ENCODE results near the gene ANKMY1. TPM values are rescaled to one million over a fixed set of nuclear protein-coding genes. Genes with fewer than 3 reads are reported as not detected.

ANKMY1 gene
- total and polyA plus RNA-seq, 2 donors (not counting 1 experiment from before 2014, with no cell fraction given) = 51.7 to 72.1 TPM

- Histone ChIP-seq H2AFZ (ENCODE audit: insufficient read depth, low read depth, low read length, poor library complexity, severe bottlenecking) (no peak overlapping the region), H3K4me2 (replicated peaks; ENCODE audit: low read depth, low read length, poor library complexity, severe bottlenecking) (no peak overlapping the region), H3K27ac (ENCODE audit: low read length in 2 of 2) (no peak overlapping the region), H3K79me2 (ENCODE audit: control insufficient read depth, insufficient read depth, low read length) (no peaks in the 10 kb centered on the region), H3K4me1 (ENCODE audit: control insufficient read depth in 2 of 2, insufficient read depth in 2 of 2, low read length in 2 of 2) (no peaks in the 10 kb centered on the region), H3K27me3 (replicated peaks in 1 of 4; ENCODE audit: control extremely low read depth in 1 of 4, control insufficient read depth in 3 of 4, insufficient read depth in 4 of 4, low read length in 3 of 4) (no peaks in the 10 kb centered on the region), H3K9ac (ENCODE audit: low read length) (no peak overlapping the region), H3K9me3 (ENCODE audit: control extremely low read depth in 1 of 3, control insufficient read depth in 2 of 3, insufficient read depth in 1 of 3, low read length in 2 of 3) (peaks cover 2 to 44% (median 32%) of the 10 kb centered on the region in 3 donors), H3K36me3 (replicated peaks in 1 of 2; ENCODE audit: control extremely low read depth in 1 of 2, control insufficient read depth in 1 of 2, extremely low read depth in 1 of 2, insufficient read depth in 2 of 2, low read length in 1 of 2) (no peaks in the 10 kb centered on the region), H3K4me3 (ENCODE audit: control extremely low read depth in 1 of 5, extremely low read depth in 1 of 5, insufficient read depth in 1 of 5, low read depth in 2 of 5, low read length in 4 of 5) (no peak overlapping the region), H4K20me1 (ENCODE audit: control insufficient read depth, insufficient read depth, low read length, poor library complexity, severe bottlenecking) (no peaks in the 10 kb centered on the region)
- DNase-seq (no peak), ATAC-seq (ENCODE audit: low read depth) (no peak)
- no peak overlapping the region for H3K4me3 Mint-ChIP-seq
- 100% methylated on average over 2 of the region's 4 CpGs for WGBS (ENCODE audit: insufficient coverage)
- ChIA-PET CTCF (no interaction called here), POLR2A (no interaction called here)
- intact Hi-C loops (cut with micrococcal nuclease) = no loop called here
- H3K27me3 Mint-ChIP-seq = no peaks in the 10 kb centered on the region
- H3K27ac Mint-ChIP-seq = no peak overlapping the region
- peaks cover 9% of the 10 kb centered on the region for H3K9me3 Mint-ChIP-seq (ENCODE audit: insufficient read depth)
- H3K4me1 Mint-ChIP-seq = no peaks in the 10 kb centered on the region
- TF ChIP-seq CTCF (IDR thresholded peaks at IDR 0.05) (no peak), EZH2 (IDR thresholded peaks at IDR 0.05; ENCODE audit: borderline replicate concordance, insufficient read depth, low read depth, low read length, poor library complexity, severe bottlenecking) (no peak)
Observed at GRCh38 chr2:240473211-240473610, 84.6 kb downstream of the ANKMY1 start.

GRCh38 chr2:240472078-240472790 lies 85.6 kb downstream of the ANKMY1 start:
- DNase-seq = peak; percentile 1
- no peak overlapping the region for H3K27ac Mint-ChIP-seq
- intact Hi-C loops (cut with micrococcal nuclease) = no loop called here
- H3K4me1 ChIP-seq (ENCODE audit: control insufficient read depth in 2 of 2, insufficient read depth in 2 of 2, low read length in 2 of 2) = no peaks in the 10 kb centered on the region
- H3K27me3 ChIP-seq (replicated peaks in 1 of 4; ENCODE audit: control extremely low read depth in 1 of 4, control insufficient read depth in 3 of 4, insufficient read depth in 4 of 4, low read length in 3 of 4) = no peaks in the 10 kb centered on the region
- H3K36me3 ChIP-seq (replicated peaks in 1 of 2; ENCODE audit: control extremely low read depth in 1 of 2, control insufficient read depth in 1 of 2, extremely low read depth in 1 of 2, insufficient read depth in 2 of 2, low read length in 1 of 2) = no peaks in the 10 kb centered on the region
- ChIA-PET POLR2A (no interaction called here), CTCF (no interaction called here)
- H3K4me1 Mint-ChIP-seq = no peaks in the 10 kb centered on the region
- no peak overlapping the region for H3K4me2 ChIP-seq (replicated peaks; ENCODE audit: low read depth, low read length, poor library complexity, severe bottlenecking)
- H3K9me3 Mint-ChIP-seq (ENCODE audit: insufficient read depth) = peaks cover 9% of the 10 kb centered on the region
- H3K9ac ChIP-seq (ENCODE audit: low read length) = no peak overlapping the region
- no peak overlapping the region for H3K4me3 Mint-ChIP-seq
- H3K27me3 Mint-ChIP-seq = no peaks in the 10 kb centered on the region
- no peaks in the 10 kb centered on the region for H4K20me1 ChIP-seq (ENCODE audit: control insufficient read depth, insufficient read depth, low read length, poor library complexity, severe bottlenecking)
- H3K4me3 ChIP-seq (ENCODE audit: control extremely low read depth in 1 of 5, extremely low read depth in 1 of 5, insufficient read depth in 1 of 5, low read depth in 2 of 5, low read length in 4 of 5) = no peak overlapping the region
- peaks cover 2 to 36% (median 32%) of the 10 kb centered on the region in 3 donors for H3K9me3 ChIP-seq (ENCODE audit: control extremely low read depth in 1 of 3, control insufficient read depth in 2 of 3, insufficient read depth in 1 of 3, low read length in 2 of 3)
- H3K27ac ChIP-seq (ENCODE audit: low read length in 2 of 2) = no peak overlapping the region
- no peak for ATAC-seq (ENCODE audit: low read depth)
- TF ChIP-seq EZH2 (IDR thresholded peaks at IDR 0.05; ENCODE audit: borderline replicate concordance, insufficient read depth, low read depth, low read length, poor library complexity, severe bottlenecking) (no peak), CTCF (IDR thresholded peaks at IDR 0.05) (no peak)
- no peak overlapping the region for H2AFZ ChIP-seq (ENCODE audit: insufficient read depth, low read depth, low read length, poor library complexity, severe bottlenecking)
- no peaks in the 10 kb centered on the region for H3K79me2 ChIP-seq (ENCODE audit: control insufficient read depth, insufficient read depth, low read length)
- WGBS (ENCODE audit: insufficient coverage) = 98% methylated on average over 11 of the region's 11 CpGs
